Measurements from ENCODE around the gene EPS15. TPM values are rescaled to one million over a fixed set of nuclear protein-coding genes. Genes with fewer than 3 reads are reported as not detected.

The EPS15 gene
- total and polyA plus RNA-seq, 9 of the 15 experiments (the other 6 are each of a cell fraction or from before 2014, with no cell fraction given), result 23.1 to 69.0 (median 41.7) TPM

DNA sequence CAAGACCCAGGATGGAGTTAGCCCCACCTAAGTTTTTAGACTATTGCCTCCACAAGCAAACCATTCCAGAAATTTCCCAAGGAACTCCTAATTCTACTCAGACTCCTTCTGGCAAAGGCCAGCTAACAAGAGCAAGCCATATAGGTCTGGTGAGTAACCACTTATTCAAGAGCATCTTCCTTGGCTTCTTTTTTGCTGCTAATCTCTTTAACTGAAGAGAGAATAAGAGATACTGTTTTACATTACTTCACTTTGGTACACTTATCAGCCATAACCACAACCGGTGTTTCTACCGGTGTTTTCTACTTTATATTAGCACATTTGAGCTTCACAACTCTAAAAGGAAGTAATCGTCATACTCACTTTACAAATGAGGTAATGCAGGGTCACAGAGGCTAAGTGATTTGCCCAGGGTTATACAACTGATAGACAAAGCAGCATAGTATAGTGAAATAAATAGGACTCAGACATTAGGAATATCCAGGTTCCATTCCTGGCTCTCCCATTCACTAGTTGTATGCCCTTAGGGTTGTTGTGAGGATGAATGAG is 1.7 kb upstream of the EPS15 start (continued):
- TF ChIP-seq, protein P1, sequence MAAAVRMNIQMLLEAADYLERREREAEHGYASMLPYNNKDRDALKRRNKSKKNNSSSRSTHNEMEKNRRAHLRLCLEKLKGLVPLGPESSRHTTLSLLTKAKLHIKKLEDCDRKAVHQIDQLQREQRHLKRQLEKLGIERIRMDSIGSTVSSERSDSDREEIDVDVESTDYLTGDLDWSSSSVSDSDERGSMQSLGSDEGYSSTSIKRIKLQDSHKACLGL (CRISPR knock-in tag; IDR thresholded peaks at IDR 0.05; ENCODE audit: borderline replicate concordance, poor library complexity, severe bottlenecking), result no peak
- TF ChIP-seq TBL1XR1 (IDR thresholded peaks at IDR 0.05; ENCODE audit: low read length in 2 of 2) (peak in 1 of 2 experiments; percentile 53; a peak in 1 of 4 replicates), ARID2 (IDR thresholded peaks at IDR 0.05) (0 out of 2 replicates have a peak, but pooled peaks have one; percentile 24), ZNF143 (CRISPR knock-in tag; IDR thresholded peaks at IDR 0.05) (no peak), CXXC5 (CRISPR knock-in tag; IDR thresholded peaks at IDR 0.05) (no peak), HDAC6 (IDR thresholded peaks at IDR 0.05; ENCODE audit: low read depth, low read length) (no peak)
- TF ChIP-seq, protein P2, sequence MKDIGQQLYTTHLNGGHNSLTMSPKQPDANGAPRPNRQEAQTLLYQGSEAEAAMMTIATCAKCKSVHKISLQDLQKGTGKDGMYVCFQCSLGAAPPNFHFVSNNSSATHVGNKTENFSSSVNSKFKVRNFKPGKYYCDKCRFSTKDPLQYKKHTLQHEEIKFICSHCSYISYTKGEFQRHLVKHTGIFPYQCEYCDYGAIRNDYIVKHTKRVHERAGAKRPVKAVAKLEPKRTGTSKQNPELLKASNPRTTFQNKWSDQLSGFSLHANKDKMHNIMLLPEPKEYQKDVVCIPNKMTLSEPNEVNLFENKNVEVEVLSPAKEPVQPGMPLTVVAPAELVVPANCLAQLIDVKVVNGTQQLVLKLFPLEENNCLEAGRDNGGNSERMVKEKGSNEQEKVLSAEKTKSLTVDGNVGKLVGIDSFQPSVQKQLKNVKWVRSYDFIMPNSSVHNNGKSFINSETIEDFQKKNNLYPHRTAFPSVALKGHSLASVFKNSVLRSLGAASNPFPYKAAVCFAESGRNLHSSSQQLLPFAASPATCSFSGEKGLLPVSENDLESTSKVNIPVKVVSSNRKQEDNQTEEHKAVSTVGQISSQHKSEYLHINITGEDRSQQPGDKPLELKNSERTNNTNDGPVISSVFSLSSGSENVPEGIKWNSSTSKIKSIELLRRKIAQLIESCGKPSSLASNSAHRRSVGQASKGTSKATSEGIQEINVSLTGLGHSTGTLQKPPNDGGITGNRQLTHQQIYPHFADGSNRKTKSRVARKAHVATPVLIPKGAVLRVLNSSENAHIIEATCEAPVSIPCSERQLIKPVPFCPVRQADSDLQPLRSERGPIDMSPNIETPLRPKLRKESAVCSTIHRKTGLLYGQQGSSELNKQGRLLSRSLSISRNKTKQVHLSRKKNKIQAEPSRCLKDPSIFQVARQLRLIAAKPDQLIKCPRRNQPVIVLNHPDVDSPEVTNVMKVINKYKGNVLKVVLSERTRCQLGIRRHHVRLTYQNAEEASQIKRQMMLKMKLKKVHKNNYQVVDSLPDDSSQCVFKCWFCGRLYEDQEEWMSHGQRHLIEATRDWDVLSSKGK (CRISPR knock-in tag; IDR thresholded peaks at IDR 0.05), result no peak

All from K562 (cell line).